ENCODE data around the gene ANKRD11.

Gene ANKRD11

DNA sequence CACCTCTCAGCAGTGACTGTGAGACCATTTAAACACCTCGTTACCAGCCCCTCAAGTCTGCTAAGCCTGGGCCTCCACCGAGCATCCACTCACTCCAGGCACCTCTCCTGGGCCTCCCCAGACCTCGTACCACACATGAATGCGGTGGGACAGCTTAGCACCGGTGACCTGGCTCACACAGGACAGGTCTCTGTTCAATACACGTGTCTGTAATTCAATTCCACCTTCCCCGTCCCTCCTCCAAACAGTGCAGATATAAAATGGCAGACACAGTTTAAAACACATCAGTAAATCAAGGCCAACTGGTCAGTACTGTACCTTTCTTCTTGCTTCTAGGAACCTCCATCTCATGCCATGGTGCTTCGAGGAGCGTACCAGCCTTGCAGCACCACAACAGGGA lies 199.0 kb downstream of the ANKRD11 start:
- DNase-seq (ENCODE audit: low spot score in 2 of 2) (no peak), ATAC-seq (no peak)
- Mint-ChIP-seq H3K9me3 (no peaks in the 10 kb centered on the region), H3K4me1 (peaks cover 22% of the 10 kb centered on the region), H3K27ac (peak overlapping the region; percentile 67), H3K36me3 (peaks cover 48% of the 10 kb centered on the region), H3K4me3 (no peak overlapping the region)

DNA sequence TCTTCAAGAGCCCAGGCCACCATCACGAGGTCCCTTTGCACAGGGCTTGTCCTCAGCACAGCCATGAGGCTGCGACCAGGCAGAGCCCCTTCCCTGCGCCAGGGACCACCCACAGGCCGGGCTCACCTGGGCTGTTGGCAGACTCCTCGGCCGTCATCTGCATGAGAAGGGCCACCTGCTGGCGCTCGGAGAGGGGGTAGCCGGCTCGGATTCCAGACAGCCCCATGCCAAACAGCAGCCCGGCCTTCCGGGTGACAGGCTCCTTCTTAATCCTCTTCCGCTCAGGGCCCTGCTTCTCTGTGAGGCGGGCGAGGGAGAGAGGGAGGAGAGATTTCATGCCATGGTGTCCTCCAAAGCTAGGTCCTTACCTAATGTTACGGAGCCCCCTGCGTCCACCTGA lies 199.5 kb downstream of the ANKRD11 start:
- H3K4me1 Mint-ChIP-seq: peaks cover 17% of the 10 kb centered on the region
- no peak overlapping the region for H3K27ac Mint-ChIP-seq
- H3K36me3 Mint-ChIP-seq: peaks cover 43% of the 10 kb centered on the region

DNA sequence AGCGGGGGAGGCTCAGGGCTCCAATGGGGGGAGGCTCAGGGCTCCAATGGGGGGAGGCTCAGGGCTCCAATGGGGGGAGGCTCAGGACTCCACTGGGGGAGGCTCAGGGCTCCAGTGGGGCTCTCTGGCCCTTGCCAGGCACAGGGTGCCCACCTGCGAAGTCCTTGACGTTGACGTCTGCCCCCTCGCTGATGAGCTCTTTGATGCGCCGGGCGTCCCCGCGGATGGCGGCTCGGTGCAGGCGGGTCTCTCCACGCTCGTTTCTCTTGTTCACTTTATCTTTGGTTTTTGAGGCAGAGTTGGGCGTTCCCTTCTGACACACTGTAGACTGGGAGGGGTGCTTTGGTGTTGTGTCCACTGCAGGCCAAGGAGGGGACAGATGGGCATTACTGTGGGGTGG lies 199.9 kb downstream of the ANKRD11 start:
- DNase-seq (ENCODE audit: low spot score in 2 of 2) (no peak), ATAC-seq (no peak)
- no peak overlapping the region for H3K27ac Mint-ChIP-seq
- H3K4me1 Mint-ChIP-seq: peaks cover 17% of the 10 kb centered on the region
- H3K4me3 Mint-ChIP-seq: no peak overlapping the region
- peaks cover 39% of the 10 kb centered on the region for H3K36me3 Mint-ChIP-seq
- H3K9me3 Mint-ChIP-seq: no peaks in the 10 kb centered on the region

More for the DNA sequence above, 199.5 kb downstream of the ANKRD11 start:
- ATAC-seq (no peak), DNase-seq (ENCODE audit: low spot score in 2 of 2) (no peak)
- Mint-ChIP-seq H3K9me3 (no peaks in the 10 kb centered on the region), H3K4me3 (no peak overlapping the region)

DNA sequence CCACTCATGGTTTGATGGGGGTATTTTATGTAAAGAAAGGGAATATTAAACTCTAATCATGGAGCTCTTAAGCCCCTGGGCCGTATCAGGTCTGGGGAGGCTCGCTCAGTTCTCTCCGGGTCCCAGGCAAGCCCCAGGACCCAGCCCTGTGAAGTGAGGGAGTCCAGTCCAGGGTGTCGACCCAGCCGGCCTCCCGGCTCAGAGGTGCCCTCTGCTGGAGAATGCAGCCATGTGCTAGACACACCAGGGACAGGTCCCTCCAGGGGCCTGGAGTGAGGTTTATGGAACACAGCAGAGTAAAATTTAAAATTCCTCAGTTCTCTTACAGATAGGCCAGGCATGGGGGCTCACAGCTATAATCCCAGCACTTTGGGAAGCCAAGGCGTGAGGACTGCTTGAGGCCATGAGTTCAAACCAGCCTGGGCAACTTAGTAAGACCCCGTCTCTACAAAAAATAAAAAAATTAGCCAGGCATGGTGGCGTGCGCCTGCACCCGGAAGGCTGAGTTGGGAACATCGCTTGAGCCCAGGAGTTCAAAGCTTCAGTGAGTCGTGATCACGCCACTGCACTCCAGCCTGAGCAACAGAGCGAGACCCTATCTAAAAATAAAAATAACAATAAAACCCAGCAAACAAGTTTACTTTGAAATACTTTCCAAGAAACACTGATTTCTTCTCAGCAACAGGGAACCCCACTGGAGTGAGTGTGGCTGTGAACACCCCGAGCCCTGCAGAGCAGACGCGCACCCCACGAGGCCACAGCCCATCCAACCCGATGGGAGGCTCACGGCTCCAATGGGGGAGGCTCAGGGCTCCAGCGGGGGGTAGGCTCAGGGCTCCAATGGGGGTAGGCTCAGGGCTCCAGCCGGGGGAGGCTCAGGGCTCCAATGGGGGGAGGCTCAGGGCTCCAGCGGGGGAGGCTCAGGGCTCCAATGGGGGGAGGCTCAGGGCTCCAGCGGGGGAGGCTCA lies 200.6 kb downstream of the ANKRD11 start:
- ATAC-seq (peak; percentile 86), DNase-seq (ENCODE audit: low spot score in 2 of 2) (peak; percentile 62 to 82)
- Mint-ChIP-seq H3K36me3 (peaks cover 31% of the 10 kb centered on the region), H3K9me3 (no peaks in the 10 kb centered on the region), H3K4me3 (no peak overlapping the region), H3K4me1 (peaks cover 17% of the 10 kb centered on the region), H3K27ac (peak overlapping the region; percentile 74)

DNA sequence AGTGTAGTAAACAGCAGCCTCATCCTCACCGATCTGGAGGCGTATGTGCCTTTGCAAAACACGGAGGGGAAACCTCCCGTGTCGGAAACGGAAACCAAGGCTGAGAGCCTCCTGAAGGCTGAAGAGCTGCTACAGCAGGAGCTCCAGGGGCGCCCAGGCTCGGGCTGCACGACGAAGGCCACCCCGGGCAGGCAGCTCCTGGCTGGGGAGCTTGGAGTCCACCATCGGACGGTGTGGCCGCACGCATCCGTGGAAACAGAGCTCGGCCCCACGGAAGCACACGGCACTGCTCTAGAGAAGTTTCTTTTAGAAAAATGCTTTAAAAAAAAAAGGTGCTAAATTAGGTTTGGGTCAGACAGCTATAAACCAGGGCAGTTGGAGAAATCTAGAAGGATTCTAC lies 201.4 kb downstream of the ANKRD11 start:
- no peak for ATAC-seq

DNA sequence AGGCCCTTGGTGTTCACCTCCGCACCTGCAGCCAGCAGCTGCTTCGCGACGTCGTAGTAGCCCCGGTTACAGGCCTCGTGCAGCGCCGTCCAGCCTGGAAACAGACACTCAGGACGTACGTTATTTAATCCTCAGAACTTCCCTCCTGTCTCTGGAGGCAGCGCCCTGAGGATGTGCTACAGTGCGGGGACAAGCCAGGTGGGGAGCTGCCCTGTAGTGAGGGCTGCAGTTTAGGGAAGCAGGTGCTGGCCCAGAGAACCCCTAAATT lies 201.8 kb downstream of the ANKRD11 start:
- H3K4me3 Mint-ChIP-seq: no peak overlapping the region
- H3K9me3 Mint-ChIP-seq: no peaks in the 10 kb centered on the region
- H3K4me1 Mint-ChIP-seq: peaks cover 10% of the 10 kb centered on the region
- DNase-seq (ENCODE audit: low spot score in 2 of 2) (no peak), ATAC-seq (no peak)
- H3K27ac Mint-ChIP-seq: no peak overlapping the region
- peaks cover 23% of the 10 kb centered on the region for H3K36me3 Mint-ChIP-seq

More for the DNA sequence above, 201.4 kb downstream of the ANKRD11 start:
- H3K36me3 Mint-ChIP-seq: peaks cover 24% of the 10 kb centered on the region
- H3K4me3 Mint-ChIP-seq: no peak overlapping the region
- peaks cover 10% of the 10 kb centered on the region for H3K4me1 Mint-ChIP-seq
- no peaks in the 10 kb centered on the region for H3K9me3 Mint-ChIP-seq
- H3K27ac Mint-ChIP-seq: peak overlapping the region; percentile 74
- no peak for DNase-seq (ENCODE audit: low spot score in 2 of 2)

DNA sequence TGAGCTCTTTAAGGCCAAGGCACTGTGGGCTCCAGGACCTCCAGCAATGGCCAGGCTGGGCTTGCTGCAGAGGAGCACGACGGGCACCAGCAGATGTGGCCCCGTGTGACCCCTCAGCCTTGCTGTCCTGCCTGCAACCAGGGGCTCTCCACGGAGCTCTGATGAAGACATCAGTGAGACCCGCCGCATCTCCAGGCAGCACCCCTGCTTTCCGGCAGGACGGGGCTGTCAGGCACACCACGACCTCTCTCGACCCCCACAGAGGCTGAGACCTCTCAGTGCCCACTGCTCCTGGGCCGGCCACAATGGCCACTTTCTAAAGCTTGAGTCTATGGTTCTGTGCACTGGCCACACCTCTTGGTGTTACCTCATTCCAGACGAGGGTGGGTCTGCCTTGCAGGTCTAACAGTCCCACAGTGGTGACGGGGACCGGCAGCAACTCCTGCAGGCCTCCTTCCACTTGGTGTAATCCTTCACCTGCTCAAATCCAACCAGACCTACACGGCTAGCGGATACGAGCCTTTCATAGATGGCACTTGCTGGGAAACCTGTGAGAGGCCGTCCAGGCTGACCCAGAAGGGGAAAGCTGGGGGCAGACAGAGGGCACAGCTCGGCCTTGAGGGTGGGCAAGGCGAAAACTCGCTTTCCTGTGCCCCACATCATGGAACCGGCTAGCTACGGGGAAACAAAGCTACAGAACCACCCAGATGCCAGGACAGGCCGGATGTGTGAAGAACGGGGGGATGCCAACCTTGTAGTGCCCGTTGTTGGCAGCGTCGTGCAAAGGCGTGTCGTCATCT lies 202.4 kb downstream of the ANKRD11 start:
- ATAC-seq (no peak), DNase-seq (ENCODE audit: low spot score in 2 of 2) (no peak)
- Mint-ChIP-seq H3K36me3 (peaks cover 23% of the 10 kb centered on the region), H3K4me1 (peaks cover 10% of the 10 kb centered on the region), H3K27ac (peak overlapping the region; percentile 48), H3K4me3 (no peak overlapping the region), H3K9me3 (no peaks in the 10 kb centered on the region)

DNA sequence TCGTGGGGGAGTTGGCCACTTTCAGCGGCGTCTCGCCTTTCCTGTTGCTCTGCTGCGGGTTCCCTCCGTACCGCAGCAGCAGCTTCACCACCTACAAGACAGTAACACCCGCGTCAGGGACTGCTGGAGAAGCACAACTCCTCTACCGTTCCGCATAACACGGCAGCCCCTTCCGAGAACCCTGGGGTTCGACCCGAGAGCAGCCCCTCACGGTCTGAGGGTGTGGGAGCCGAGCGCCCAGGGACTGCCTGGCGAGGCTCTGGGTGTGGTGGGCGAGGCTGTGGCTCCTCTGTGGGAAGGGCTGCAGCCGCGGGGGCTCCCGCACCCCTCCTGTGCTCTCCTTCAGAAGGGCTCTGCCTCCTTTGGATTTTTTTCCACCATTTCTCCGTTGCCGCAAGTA lies 204.3 kb downstream of the ANKRD11 start:
- H3K27ac Mint-ChIP-seq: no peak overlapping the region
- DNase-seq (ENCODE audit: low spot score in 2 of 2): no peak
- no peak for ATAC-seq
- peaks cover 5% of the 10 kb centered on the region for H3K4me1 Mint-ChIP-seq
- H3K4me3 Mint-ChIP-seq: no peak overlapping the region
- no peaks in the 10 kb centered on the region for H3K9me3 Mint-ChIP-seq
- H3K36me3 Mint-ChIP-seq: peaks cover 9% of the 10 kb centered on the region

DNA sequence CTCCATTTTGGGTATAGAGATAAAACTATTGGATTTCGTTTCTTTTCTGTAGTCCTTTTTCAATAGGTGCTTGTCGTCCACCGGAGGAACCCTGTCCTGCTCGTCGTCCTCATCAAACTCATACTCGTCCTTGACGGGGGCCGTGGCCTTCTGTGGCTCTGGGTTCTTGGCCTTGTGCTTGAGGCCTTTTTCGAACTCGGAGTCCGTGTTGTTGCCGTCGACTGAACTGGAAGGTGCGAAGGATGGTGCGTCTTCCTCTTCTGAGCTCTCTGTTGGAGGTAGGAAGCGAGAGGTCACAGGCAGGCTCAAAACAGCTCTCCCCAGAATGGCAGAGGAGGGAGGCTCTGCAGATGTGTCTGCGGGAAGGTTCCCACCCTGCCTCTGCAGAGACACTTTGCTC lies 205.0 kb downstream of the ANKRD11 start:
- no peak overlapping the region for H3K27ac Mint-ChIP-seq
- no peak for ATAC-seq
- no peak overlapping the region for H3K4me3 Mint-ChIP-seq
- H3K9me3 Mint-ChIP-seq: no peaks in the 10 kb centered on the region
- peaks cover 5% of the 10 kb centered on the region for H3K4me1 Mint-ChIP-seq
- H3K36me3 Mint-ChIP-seq: peaks cover 2% of the 10 kb centered on the region
- DNase-seq (ENCODE audit: low spot score in 2 of 2): no peak

DNA sequence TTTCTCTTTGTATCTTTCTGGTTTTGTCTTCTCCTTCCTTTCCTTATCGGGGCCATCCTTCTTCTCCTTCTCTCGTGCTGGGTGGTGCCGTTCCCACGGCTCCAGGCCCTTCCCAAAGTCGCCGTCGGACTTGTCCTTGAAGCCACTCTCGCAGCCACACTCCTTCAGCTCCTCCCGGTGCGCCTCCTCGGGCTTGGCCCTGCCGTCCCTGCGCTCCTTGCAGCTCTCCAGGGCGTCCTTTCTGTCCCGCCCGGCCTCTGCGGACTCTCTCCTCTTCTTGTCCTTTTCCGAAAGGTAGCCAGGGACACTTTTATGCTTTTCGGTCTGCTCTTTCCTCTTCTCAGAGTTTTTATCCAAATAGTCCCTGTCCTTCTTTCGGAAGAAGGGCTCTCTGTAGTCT lies 206.9 kb downstream of the ANKRD11 start:
- Mint-ChIP-seq H3K4me3 (no peak overlapping the region), H3K36me3 (peaks cover 14% of the 10 kb centered on the region)

DNA sequence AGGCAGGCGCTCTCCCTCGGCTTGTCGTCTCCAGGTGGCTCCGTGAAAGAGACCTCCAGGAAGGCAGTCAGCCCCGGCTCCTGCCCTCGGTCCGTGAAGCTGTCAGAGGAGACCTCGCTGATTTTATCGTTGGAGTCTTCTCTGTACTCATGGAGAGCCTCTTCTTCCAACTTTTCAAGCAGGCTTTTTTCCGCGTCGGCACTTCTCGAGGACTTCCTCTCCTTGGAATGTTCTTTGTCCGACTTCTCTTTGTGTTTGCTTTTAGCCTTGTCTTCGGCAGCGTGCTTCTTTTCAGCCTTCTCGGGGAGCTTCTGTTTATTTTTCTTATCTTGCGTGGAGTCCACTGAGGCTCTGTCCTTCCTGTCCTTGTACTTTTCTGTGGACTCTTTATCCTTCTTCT lies 207.8 kb downstream of the ANKRD11 start:
- DNase-seq (ENCODE audit: low spot score in 2 of 2) (no peak), ATAC-seq (no peak)
- no peak overlapping the region for H3K4me3 Mint-ChIP-seq
- H3K9me3 Mint-ChIP-seq: no peaks in the 10 kb centered on the region
- no peak overlapping the region for H3K27ac Mint-ChIP-seq
- no peaks in the 10 kb centered on the region for H3K4me1 Mint-ChIP-seq
- peaks cover 23% of the 10 kb centered on the region for H3K36me3 Mint-ChIP-seq

More for the DNA sequence above, 206.9 kb downstream of the ANKRD11 start:
- no peaks in the 10 kb centered on the region for H3K4me1 Mint-ChIP-seq
- H3K27ac Mint-ChIP-seq: no peak overlapping the region
- DNase-seq (ENCODE audit: low spot score in 2 of 2) (no peak), ATAC-seq (no peak)
- no peaks in the 10 kb centered on the region for H3K9me3 Mint-ChIP-seq

DNA sequence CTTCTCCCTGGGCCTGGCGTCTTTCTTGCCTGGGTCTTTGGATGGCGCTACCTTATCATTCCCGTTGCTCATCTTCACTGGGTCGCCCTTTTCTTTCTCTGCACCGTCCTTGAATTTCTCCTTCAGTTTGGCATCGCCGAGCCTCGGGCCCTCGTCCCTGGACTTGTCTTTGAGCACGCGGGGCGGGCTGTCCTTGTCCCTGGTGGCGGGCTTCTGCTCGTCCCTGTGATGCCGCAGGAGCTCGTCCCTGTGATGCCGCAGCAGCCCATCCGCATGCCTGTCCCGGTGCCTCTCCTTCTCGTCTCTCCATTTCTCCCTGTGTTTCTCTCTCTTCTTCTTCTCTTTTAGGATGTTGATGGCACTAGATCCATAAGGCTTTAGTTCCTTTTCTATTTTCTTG lies 208.5 kb downstream of the ANKRD11 start:
- Mint-ChIP-seq H3K4me3 (no peak overlapping the region), H3K9me3 (no peaks in the 10 kb centered on the region), H3K36me3 (peaks cover 30% of the 10 kb centered on the region), H3K4me1 (no peaks in the 10 kb centered on the region), H3K27ac (no peak overlapping the region)
- ATAC-seq (no peak), DNase-seq (ENCODE audit: low spot score in 2 of 2) (no peak)

DNA sequence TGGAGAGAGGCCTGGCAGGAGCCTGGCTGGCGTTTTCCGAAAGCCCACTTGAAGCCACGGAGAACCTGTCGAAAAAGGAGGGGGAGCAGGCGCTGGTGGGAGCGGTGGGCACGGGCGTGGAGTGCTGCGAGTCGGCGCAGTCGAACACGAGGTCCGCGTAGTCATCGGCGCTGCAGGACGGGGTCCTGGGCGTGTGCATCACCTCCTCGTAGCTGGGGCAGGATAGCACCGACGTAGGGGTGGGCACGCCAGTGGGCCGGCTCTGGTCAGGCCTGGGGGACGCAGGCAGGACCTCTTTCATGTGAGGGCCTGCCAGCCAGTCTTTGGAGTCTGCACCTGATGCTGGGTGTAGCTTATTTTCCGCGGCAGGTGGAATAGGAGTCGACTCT lies 209.2 kb downstream of the ANKRD11 start:
- peak overlapping the region; percentile 69 for H3K27ac Mint-ChIP-seq
- no peak overlapping the region for H3K4me3 Mint-ChIP-seq
- ATAC-seq: no peak
- no peaks in the 10 kb centered on the region for H3K9me3 Mint-ChIP-seq
- no peak for DNase-seq (ENCODE audit: low spot score in 2 of 2)
- no peaks in the 10 kb centered on the region for H3K4me1 Mint-ChIP-seq
- H3K36me3 Mint-ChIP-seq: peaks cover 36% of the 10 kb centered on the region

DNA sequence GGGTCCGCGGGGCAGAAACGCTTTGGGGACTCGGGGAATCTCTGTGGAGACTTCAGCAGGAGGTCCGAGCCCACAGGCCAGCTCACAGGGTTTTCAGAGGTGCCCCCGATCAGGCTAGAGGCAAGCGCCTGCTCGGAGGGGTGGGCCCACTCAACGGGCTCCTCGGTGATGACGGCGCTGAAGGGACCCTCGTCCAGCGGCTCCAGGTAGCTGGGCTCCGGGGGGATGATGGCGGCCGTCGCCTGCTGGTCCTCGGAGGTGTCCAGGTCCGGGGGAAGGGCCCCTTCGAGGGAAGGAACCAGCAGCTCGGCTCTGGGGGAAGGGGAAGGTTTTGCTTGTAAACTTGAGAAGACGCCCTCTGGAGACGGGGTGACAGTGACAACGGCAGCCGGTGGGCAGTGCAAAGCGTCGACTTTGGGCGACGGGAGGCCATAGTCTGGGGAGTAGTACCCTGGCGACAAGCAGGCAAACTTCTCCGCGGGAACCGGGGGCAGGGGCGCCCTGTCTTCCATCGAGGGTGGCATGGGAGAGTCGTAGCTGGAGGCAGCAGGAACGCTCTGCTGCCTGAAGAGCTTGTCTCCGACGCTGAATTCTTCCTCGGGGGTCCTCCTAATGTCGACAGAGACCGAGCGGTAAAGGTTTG lies 209.7 kb downstream of the ANKRD11 start:
- Mint-ChIP-seq H3K9me3 (no peaks in the 10 kb centered on the region), H3K36me3 (peaks cover 42% of the 10 kb centered on the region), H3K4me1 (peaks cover 5% of the 10 kb centered on the region), H3K4me3 (no peak overlapping the region), H3K27ac (peak overlapping the region; percentile 69)
- DNase-seq (ENCODE audit: low spot score in 2 of 2): no peak
- no peak for ATAC-seq

DNA sequence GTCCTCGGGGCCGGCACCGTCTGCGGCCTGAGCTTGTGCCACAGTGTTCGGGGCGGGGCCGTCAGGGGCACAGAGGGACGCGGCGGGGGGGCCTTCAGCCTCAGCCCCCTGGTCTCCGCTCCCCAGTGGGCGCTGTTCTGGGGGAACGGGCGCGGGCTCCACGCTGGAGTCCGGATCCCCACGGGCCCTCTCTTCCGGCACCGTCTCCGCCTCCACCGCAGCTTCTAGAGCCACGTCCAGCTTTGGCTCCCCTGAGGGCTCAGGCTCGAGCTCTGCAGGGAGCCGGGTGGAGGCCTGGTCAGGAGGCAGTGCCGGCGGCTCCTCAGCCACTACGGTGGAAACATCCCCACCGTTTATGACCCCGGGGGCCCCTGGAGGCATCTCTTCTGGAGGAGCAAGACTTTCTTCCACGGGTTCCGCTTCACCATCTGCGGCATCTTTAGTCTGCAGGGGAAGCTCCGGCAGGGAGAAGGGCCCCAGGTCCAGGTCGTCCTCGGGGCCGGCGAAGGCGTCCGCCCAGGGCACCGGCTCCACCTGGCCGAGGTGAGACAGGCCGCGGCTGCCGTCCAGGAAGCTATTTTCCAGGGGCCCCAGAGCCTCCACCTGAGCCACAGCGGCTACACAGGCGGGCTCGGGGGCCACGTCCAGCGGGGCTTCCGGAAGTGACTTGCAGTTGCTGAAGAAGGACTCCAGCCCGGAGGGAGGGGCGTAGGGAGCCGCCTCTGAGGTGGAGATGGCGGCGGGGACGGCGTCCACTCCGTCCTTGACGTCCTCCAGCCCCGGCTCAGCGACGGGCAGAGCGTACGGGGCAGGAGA lies 210.5 kb downstream of the ANKRD11 start:
- H3K9me3 Mint-ChIP-seq: no peaks in the 10 kb centered on the region
- H3K36me3 Mint-ChIP-seq: peaks cover 50% of the 10 kb centered on the region
- H3K4me1 Mint-ChIP-seq: peaks cover 6% of the 10 kb centered on the region
- DNase-seq (ENCODE audit: low spot score in 2 of 2) (no peak), ATAC-seq (no peak)
- no peak overlapping the region for H3K4me3 Mint-ChIP-seq
- H3K27ac Mint-ChIP-seq: peak overlapping the region; percentile 69

All from stimulated activated effector memory CD8-positive, alpha-beta T cell treated with anti-CD3 and anti-CD28 coated beads, Interleukin-12 subunit alpha, Interleukin-12 subunit beta, amount 100 ng/mL, for 72 hours (primary cell).